Endothelial cell of umbilical vein (primary cell): ENCODE results near the gene IL15. TPM values are rescaled to one million over a fixed set of nuclear protein-coding genes. Genes with fewer than 3 reads are reported as not detected.

ENCODE experiments used
- BruUV-seq: library from RNA; stranded (reverse); fragments of 400-500 nt; replicated peaks from 2 replicates; lab custom pipeline; 2021; lab: Mats Ljungman, UMichigan
- CTCF ChIA-PET: fragments of 300-600, 350-600 bp; sonication (Branson Sonifier 250); formaldehyde crosslinking; loops from one replicate; lab custom pipeline; 2021; ENCODE audit warnings: antibody characterized with exemption, inconsistent platforms; lab: Charles Lee
- POLR2A ChIA-PET: fragments of 300-600, 350-600 bp; sonication (Branson Sonifier 250); formaldehyde crosslinking; loops from one replicate; lab custom pipeline; 2021; ENCODE audit warnings: antibody characterized with exemption, inconsistent platforms; lab: Charles Lee
- DNase-seq: peaks from one replicate; pipeline ENCODE4 v3.0.0-alpha.2; 2011; ENCODE audit warnings: low read depth, low spot score
- FAIRE-seq: peaks from 2 replicates; lab custom pipeline; 2011; peaks lifted over from hg19 to GRCh38; lab: Jason Lieb, UNC
- H2AFZ ChIP-seq: 2 replicates; pipeline ENCODE4 v1.6.0; 2012; ENCODE audit warnings: low read depth, low read length, control low read depth, inconsistent platforms
- H3K27ac ChIP-seq: 2 replicates; pipeline ENCODE4 v1.5.1; 2011; ENCODE audit warnings: low read depth, mild to moderate bottlenecking, control low read depth, low read length, moderate library complexity; ENCODE audit not compliant: insufficient read depth
- H3K27me3 ChIP-seq, 2 experiments: 2 replicates each; pipeline versions ENCODE4 v1.6.0 to v1.6.1; 2011; ENCODE audit warnings: low read length in 2 of 2, mixed read lengths in 1 of 2; ENCODE audit not compliant: control insufficient read depth in 2 of 2, insufficient read depth in 2 of 2
- H3K36me3 ChIP-seq, 2 experiments: 2 replicates in 1 of 2; 3 replicates in 1 of 2; pipeline ENCODE4 v1.5.1; 2011; ENCODE audit warnings: low read length in 2 of 2, mild to moderate bottlenecking in 1 of 2, moderate library complexity in 1 of 2; ENCODE audit not compliant: control insufficient read depth in 2 of 2, insufficient read depth in 2 of 2; ENCODE audit errors: extremely low read depth in 1 of 2
- H3K4me1 ChIP-seq: 3 replicates; pipeline ENCODE4 v1.5.1; 2011; ENCODE audit warnings: mild to moderate bottlenecking, low read length; ENCODE audit not compliant: control insufficient read depth, insufficient read depth; ENCODE audit errors: extremely low read depth
- H3K4me2 ChIP-seq: 2 replicates; pipeline ENCODE4 v1.6.1; 2011; ENCODE audit warnings: low read length, control low read depth, mixed read lengths; ENCODE audit not compliant: insufficient read depth
- H3K4me3 ChIP-seq, 3 experiments: fragments of 200-600 bp in 1 of 3; sonication (generic), shearing (Covaris generic) in 1 of 3; replicated peaks in 1 of 3; 2 replicates each; pipeline ENCODE4 v1.5.1; 2011 to 2016; ENCODE audit warnings: control low read depth in 3 of 3, low read length in 3 of 3, mild to moderate bottlenecking in 2 of 3, inconsistent platforms in 1 of 3, low read depth in 1 of 3, moderate library complexity in 1 of 3; ENCODE audit not compliant: insufficient read depth in 1 of 3
- H3K79me2 ChIP-seq: 2 replicates; pipeline ENCODE4 v1.6.0; 2012; ENCODE audit warnings: low read length, inconsistent platforms; ENCODE audit not compliant: control insufficient read depth, insufficient read depth
- H3K9ac ChIP-seq: replicated peaks from 2 replicates; pipeline ENCODE3; 2011; ENCODE audit warnings: low read length, control low read depth; ENCODE audit not compliant: insufficient read depth; ENCODE audit errors: extremely low read depth
- H3K9me1 ChIP-seq: replicated peaks from 3 replicates; pipeline ENCODE4 v1.6.0; 2011; ENCODE audit warnings: mild to moderate bottlenecking, low read length; ENCODE audit not compliant: control insufficient read depth, insufficient read depth; ENCODE audit errors: extremely low read depth
- H3K9me3 ChIP-seq: replicated peaks from 2 replicates; pipeline ENCODE4 v1.5.1; 2012; ENCODE audit warnings: low read length, inconsistent platforms; ENCODE audit not compliant: control insufficient read depth, insufficient read depth
- H4K20me1 ChIP-seq: replicated peaks from 2 replicates; pipeline ENCODE3; 2011; ENCODE audit warnings: mild to moderate bottlenecking, low read length; ENCODE audit not compliant: control insufficient read depth, insufficient read depth; ENCODE audit errors: extremely low read depth
- EZH2 ChIP-seq: IDR thresholded peaks from 2 replicates; pipeline ENCODE4 v1.6.1; 2012; ENCODE audit warnings: borderline replicate concordance, low read depth, mild to moderate bottlenecking, moderate library complexity, low read length, inconsistent platforms; ENCODE audit not compliant: severe bottlenecking
- FOS ChIP-seq: IDR thresholded peaks from 2 replicates; pipeline ENCODE4 v1.6.1; 2011; ENCODE audit warnings: mild to moderate bottlenecking, low read length, moderate library complexity, borderline replicate concordance; ENCODE audit not compliant: insufficient read depth
- GATA2 ChIP-seq: IDR thresholded peaks from 2 replicates; pipeline ENCODE4 v1.7.0; 2011; ENCODE audit warnings: low read depth, mild to moderate bottlenecking, moderate library complexity, mixed read lengths, low read length; ENCODE audit not compliant: insufficient read length, insufficient read depth
- JUN ChIP-seq: IDR thresholded peaks from 2 replicates; pipeline ENCODE4 v1.6.1; 2011; ENCODE audit warnings: borderline replicate concordance, low read depth; ENCODE audit not compliant: insufficient read length, insufficient read depth
- MYC ChIP-seq: IDR thresholded peaks from one replicate; pipeline ENCODE4 v1.6.1; 2011; ENCODE audit warnings: mild to moderate bottlenecking, low read depth, low read length
- POLR2A ChIP-seq: IDR thresholded peaks from 2 replicates; pipeline ENCODE4 v1.6.1; 2012; ENCODE audit warnings: low read depth, mild to moderate bottlenecking, control low read depth, low read length
- POLR2AphosphoS5 ChIP-seq: IDR thresholded peaks from 2 replicates; pipeline ENCODE4 v1.6.1; 2012; ENCODE audit warnings: low read depth, mild to moderate bottlenecking, control low read depth, low read length, moderate library complexity; ENCODE audit not compliant: insufficient read depth
- dilution Hi-C: fragments of 300-500 bp; cut with MboI; formaldehyde crosslinking; loops from one replicate; pipeline ENCODE4 v1.15.0; 2019; ENCODE audit warnings: low sequenced_read_pairs; ENCODE audit not compliant: extremely low pct_ligation_motif_present
- intact Hi-C: fragments of 100-400 bp; cut with micrococcal nuclease; formaldehyde crosslinking; loops from one replicate; pipeline ENCODE4 v1.10.0; 2022
- polyA plus RNA-seq, 4 experiments: library from polyadenylated mRNA; depleted of rRNA in 3 of 4; stranded (reverse) in 3 of 4; unstranded in 1 of 4; fragments of >200 nt; gene quantifications; 2 replicates each; pipeline versions ENCODE4 v1.2.1 to v1.2.3, GENCODE V29; 2011 to 2012; ENCODE audit warnings: missing spikeins in 1 of 4
- total RNA-seq: library from RNA; stranded (reverse); gene quantifications from 2 replicates; pipeline ENCODE4 v1.2.3, GENCODE V29; 2021
- TF ChIP-seq, protein P1 (sequence below), 2 donors: IDR thresholded peaks; 1 replicate in 1 of 2; 2 replicates in 1 of 2; pipeline ENCODE4 v1.5.1; 2011; ENCODE audit warnings: low read length in 2 of 2, mild to moderate bottlenecking in 2 of 2, moderate library complexity in 2 of 2, control low read depth in 1 of 2, inconsistent platforms in 1 of 2, low read depth in 1 of 2; ENCODE audit not compliant: insufficient read depth in 1 of 2; ENCODE audit errors: extremely low read depth in 1 of 2
- TF ChIP-seq, protein P2 (sequence below): IDR thresholded peaks from 2 replicates; pipeline ENCODE4 v1.6.1; 2011; ENCODE audit not compliant: insufficient read depth, insufficient read length

IL15 gene
- total and polyA plus RNA-seq, 2 donors (not counting 3 experiments of a cell fraction or from before 2014, with no cell fraction given) = 3.0 to 3.1 TPM

DNA sequence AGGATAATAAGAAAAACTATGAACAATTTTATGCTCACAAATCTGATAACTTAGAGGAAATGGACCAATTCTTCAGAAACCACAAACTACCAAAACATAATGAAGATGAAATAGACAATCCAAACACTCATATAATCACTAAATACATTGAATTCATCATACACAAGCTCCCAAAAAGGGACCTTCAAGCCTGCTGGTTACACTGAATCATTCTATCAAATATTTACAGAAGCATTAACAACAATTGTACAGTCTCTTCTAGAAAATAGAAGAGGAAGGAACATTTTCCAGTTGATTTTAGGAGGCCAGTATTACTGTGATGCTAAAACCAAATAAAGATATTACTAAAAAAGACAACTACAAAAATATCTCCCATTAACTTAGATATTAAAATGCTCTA lies 88.3 kb downstream of the IL15 start:
- DNase-seq (no peak), FAIRE-seq (no peak)
- ChIA-PET CTCF (no interaction called here), POLR2A (no interaction called here)
- Histone ChIP-seq H3K36me3 (no peaks in the 10 kb centered on the region), H3K9me1 (peaks cover 2% of the 10 kb centered on the region), H3K27me3 (no peaks in the 10 kb centered on the region), H3K79me2 (no peaks in the 10 kb centered on the region), H3K9ac (no peak overlapping the region), H3K4me3 (no peak overlapping the region), H2AFZ (no peak overlapping the region), H3K27ac (no peak overlapping the region), H3K4me1 (no peaks in the 10 kb centered on the region), H4K20me1 (no peaks in the 10 kb centered on the region), H3K4me2 (no peak overlapping the region), H3K9me3 (no peaks in the 10 kb centered on the region)
- dilution Hi-C loops = no loop called here
- TF ChIP-seq JUN (no peak), POLR2A (no peak), EZH2 (no peak), MYC (no peak), FOS (no peak), POLR2AphosphoS5 (no peak), GATA2 (no peak)
- TF ChIP-seq, protein P1, sequence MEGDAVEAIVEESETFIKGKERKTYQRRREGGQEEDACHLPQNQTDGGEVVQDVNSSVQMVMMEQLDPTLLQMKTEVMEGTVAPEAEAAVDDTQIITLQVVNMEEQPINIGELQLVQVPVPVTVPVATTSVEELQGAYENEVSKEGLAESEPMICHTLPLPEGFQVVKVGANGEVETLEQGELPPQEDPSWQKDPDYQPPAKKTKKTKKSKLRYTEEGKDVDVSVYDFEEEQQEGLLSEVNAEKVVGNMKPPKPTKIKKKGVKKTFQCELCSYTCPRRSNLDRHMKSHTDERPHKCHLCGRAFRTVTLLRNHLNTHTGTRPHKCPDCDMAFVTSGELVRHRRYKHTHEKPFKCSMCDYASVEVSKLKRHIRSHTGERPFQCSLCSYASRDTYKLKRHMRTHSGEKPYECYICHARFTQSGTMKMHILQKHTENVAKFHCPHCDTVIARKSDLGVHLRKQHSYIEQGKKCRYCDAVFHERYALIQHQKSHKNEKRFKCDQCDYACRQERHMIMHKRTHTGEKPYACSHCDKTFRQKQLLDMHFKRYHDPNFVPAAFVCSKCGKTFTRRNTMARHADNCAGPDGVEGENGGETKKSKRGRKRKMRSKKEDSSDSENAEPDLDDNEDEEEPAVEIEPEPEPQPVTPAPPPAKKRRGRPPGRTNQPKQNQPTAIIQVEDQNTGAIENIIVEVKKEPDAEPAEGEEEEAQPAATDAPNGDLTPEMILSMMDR (IDR thresholded peaks at IDR 0.05; ENCODE audit: extremely low read depth in 1 of 2, insufficient read depth in 1 of 2, low read depth in 1 of 2, low read length in 2 of 2) = no peak
- TF ChIP-seq, protein P2, sequence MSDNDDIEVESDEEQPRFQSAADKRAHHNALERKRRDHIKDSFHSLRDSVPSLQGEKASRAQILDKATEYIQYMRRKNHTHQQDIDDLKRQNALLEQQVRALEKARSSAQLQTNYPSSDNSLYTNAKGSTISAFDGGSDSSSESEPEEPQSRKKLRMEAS = no peak
- intact Hi-C loops = no loop called here
- no TSS peak for BruUV-seq
